GM21528 (cell line): ENCODE data around the gene MAN1A1.

ENCODE experiments used
- ATAC-seq: cut with Tn5 transposase; IDR thresholded peaks from one replicate; pipeline ENCODE4 v1.9.1; 2021; ENCODE audit warnings: mild to moderate bottlenecking, moderate library complexity; ENCODE audit not compliant: unreplicated experiment, low FRiP score

The MAN1A1 gene

DNA sequence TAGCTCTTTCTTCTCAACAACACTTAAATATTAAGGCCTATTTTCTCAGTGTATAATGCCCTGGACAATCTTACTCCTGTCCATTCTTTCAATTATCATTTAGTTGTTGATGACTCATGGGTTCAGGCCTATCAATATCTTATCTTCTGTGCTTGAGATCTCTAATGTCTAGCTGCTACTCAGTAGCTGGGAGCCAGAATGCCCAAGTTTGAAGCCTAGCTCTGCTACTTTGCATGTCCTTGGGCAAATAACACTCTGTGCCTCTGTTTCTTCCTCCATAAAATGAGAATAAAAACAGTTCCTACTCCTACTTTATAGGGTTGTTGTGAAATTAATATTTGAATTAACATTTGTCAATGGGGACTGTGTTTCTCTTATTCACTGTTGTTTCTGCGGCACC is 69.5 kb downstream of the MAN1A1 start:
- no peak for ATAC-seq

DNA sequence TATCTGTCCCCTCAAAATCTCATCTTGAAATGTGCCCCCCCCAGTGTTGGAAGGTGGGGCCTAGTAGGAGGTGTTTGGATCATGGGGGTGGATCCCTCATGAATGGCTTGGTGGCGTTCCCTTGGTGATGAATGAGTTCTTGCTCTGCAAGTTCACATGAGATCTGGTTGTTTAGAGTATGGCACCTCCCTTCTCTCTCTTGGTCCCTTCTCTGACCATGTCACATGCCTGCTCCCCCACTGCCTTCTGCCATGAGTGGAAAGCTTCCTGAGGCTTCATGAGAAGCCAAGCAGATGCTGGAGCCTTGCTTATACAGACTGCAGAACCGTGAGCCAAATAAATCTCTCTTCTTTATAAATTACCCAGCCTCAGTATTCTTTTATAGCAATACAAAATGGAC is 70.9 kb downstream of the MAN1A1 start:
- no peak for ATAC-seq

DNA sequence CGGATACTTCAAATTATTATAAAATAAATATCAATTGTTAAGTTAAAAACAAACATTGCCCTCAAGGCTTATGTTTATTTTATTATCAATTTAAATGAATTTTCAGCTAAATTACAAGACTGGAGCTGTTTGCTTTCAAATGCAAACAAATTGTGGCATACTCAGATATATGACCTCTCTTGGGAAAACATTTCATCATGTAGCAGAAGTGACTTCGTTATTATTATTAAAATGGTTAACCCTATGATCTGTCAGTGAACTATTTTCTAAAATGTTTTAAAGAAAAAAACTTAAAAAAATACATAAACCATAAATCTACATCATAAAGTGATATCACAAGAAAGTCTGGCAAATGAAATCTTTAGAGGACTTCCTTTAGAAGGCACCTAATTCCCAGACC is 72.5 kb downstream of the MAN1A1 start:
- ATAC-seq, result no peak

DNA sequence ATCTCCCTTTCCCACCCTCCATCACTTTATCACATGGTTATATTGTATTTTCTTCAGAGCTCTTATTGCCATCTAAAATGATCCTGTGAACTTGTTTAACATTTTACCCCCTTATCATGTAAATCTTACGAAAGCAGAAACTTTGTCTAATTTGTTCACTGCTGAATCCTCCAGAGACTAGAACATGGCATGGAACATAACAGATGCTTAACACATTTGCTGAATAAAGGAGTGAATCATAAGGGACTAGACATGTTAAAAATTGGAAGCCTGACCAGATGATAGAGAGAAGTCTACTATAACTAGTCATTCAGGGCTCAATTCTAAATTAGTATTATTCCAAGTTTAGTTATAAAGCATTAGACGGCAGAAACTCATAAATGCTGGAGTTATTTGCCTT is 73.3 kb downstream of the MAN1A1 start:
- ATAC-seq, result no peak

DNA sequence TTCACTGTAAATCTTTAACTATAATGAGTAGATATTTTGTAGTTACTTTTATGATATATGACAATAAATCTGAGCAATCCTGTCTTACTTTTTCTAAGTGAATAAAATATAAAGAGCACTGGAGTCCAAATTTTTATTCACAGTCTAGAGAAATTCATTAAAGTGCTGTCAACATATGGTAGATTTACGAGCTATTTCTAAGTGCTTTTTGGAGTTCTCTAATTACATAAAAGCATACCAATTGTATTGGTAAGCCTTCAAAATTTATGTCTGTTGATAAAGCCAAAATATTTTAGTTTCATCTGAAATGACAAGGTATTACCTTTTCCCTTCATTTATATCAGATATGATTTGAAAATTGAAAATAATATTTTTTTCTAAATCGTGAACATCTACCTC is 75.4 kb downstream of the MAN1A1 start:
- ATAC-seq, result no peak

DNA sequence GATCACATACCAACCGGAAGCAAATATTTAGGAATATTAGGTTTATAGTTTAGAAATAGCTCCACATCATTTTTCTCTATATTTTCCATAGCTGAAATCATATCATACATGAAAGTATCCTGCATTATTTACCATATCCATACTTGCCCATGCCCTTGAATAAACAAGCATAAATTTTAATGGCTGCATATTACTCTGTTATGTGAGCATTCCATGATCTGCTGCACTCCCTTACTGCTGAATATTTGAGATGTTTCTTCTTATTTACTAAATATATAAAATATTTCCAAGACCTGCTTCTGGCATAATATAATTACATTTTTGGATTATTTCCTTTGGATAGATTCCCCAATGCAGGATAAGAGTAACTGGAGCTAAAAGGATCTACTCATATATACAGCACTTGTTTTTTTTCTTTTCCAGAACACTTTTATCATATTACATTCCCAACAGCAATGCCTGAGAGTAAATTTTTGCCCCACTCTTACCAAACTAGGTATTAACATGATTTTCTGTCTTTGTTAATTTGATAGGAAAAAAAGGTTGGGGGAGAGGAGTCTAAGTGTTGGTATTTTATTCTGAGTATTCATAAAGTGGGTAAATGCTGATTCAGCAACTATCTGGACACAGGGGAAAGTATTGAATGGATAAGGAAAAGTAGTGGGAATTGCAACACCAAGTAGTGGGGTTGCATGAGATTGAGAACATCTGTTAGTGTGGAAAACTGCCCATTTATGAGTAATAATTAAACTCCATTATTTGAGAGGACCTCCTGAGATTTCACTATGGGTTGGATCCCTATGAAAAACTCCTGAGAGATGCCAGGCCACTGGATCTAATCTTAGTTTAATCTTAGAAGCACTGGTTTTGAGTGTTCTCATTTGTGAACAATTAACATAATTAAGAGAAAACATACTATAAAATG is 76.0 kb downstream of the MAN1A1 start:
- no peak for ATAC-seq

DNA sequence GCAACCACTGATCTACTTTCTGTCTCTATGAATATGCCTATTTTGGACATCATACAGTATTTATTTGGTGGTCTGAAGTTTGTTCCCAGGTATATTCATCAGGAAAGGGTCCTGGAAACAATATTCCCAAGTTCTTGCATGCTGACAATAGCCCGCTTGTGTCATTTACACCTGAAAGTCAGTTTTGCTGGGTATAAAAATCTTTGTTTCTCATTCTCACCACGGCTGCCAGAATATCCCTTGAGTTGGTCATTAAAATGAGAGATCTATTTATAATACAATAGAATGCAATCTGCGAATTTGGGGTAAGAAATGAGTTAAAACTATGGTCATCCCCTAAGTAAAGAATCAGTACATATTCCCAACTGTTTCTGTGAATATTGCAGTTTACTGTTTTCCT is 79.0 kb downstream of the MAN1A1 start:
- ATAC-seq, result no peak

DNA sequence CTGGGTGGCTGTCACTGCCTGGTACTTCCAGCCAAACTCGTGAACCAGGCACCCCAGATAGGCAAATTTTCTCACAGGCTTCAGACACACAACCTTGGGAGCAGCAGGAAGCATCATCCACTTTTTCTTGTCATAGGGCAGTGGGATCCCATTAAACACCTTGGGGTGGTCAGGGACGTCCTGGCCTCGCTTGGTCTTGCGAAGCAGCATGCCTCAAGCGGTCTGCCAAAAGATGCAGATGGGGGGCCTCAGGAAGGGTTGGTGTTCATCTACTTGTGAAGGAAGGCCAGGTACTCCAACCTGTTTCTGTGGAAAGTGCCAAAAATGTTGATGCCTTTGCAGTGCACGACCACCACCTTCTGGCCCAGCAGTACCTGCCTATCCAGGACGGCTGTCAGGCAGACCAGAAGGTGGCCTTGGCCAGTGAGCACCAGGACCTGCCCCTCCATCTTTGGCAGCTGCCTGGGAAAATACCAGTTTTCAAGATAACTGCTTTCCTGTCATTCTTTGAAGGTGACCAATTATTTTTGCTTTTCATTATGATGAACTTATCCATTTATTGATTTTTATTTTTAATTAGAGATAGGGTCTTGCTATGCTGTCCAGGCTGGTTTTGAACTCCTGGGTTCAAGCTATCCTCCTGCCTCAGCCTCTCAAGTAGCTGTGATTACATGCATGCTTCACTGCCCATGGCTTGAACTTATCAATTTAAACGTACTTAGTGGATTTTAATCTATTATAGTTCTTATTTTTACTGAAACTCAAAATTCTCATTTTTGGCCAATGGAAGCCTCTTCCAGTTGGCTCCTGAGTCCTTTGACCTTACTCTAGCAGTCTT is 80.1 kb downstream of the MAN1A1 start:
- no peak for ATAC-seq

DNA sequence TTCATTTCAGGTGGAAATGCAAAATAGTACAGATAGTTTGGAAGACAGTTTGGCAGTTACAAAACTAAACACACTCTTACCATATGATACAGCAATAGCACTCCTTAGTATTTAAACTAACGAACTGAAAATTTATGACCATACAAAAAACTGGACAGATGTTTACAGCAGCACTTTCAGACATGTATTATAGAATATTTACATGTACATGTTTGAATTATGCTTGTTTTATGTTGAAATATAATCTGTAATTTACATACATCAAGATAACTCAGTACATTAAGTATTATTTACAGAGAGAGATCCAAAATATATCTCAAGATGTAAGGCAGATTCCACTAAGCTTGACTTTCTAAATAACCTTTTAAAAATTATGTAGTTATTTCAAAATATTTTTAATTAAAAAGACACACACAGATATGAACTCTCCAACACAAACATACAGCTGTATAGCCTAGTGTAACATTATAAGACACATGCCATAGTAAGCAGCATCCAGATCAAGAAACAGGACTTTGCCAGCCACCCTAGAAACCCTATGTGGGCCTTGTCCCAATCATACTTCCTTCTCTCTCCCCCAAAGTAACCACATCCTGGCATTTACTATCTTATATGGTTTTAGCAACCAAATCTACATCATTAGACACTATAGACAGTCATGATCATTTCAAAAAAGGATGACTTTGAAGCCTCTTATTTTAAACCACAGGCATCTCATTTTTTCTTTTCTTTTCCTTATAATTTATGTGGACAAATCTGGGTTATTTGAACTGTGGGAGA is 82.2 kb downstream of the MAN1A1 start:
- no peak for ATAC-seq

DNA sequence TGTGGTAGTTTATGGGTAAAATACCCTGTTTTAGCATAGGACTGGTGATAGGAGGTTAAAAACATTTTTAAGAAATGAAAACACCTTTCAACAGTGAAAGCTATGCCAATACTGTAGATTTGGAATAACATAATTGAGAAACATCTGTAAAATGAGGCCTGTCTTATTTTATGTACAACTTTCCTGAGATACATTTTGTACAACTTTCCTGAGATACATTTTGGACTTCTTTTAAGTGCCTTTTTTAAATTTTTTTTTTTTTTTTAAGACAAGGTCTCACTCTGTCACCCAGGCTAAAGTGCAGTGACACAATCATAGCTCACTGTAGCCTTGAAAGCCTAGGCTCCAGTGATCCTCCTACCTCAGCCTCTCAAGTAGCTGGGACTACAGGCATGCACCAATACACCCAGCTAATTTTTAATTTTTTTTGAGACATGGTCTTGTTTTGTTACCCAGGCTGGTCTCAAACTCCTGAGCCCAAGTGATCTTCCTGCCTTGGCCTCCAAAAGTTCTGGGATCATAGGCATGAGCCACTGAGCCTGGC is 84.6 kb downstream of the MAN1A1 start:
- no peak for ATAC-seq

DNA sequence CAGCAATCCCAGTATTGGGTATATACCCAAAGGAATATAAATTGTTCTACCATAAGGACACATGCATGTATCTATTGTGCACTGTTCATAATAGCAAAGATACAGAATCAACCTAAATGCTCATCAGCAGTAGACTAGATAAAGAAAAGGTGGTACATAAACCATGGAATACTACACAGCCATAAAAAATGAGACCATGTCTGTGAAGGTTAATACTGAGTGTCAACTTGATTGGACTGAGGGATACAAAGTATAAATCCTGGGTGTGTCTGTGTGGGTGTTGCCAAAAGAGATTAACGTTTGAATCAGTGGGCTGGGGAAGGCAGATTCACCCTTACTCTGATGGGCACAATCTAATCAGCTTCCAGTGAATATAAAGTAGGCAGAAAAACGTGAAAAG is 86.9 kb downstream of the MAN1A1 start:
- no peak for ATAC-seq

DNA sequence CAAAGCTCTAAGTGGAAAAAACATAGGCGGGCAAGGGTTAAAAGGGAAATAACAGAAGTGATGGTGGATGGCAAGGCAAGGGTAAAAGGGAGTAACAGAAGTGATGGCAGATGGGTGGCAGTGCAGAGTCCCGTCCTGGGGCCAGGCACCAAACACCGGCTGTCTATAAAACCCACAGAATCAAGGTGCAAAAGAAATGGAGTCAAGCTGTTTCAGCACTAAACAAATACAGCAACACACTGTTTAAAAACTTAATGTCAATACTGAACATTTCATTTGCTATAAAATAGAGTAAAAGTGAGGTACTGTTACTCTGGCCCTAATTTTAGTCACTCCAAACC is 87.6 kb downstream of the MAN1A1 start:
- no peak for ATAC-seq

DNA sequence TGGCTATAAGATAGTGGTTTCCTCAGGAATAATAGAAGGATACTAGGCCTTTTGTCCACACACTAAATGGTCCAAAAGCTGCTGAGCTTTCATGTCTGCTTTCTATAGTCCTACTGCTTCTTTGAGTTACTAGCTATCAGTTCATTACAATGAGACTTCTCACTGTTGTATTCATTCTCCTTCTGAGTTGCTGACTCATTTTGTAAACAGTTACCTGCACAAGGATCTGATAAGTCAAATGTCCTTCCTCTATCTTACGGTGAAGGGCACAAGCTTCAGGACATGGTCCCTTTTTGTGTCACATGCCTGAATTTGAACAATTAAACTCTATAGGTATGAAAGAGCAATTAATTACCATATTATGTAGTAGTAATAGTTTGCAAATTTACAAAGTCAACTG is 90.5 kb downstream of the MAN1A1 start:
- ATAC-seq, result no peak

DNA sequence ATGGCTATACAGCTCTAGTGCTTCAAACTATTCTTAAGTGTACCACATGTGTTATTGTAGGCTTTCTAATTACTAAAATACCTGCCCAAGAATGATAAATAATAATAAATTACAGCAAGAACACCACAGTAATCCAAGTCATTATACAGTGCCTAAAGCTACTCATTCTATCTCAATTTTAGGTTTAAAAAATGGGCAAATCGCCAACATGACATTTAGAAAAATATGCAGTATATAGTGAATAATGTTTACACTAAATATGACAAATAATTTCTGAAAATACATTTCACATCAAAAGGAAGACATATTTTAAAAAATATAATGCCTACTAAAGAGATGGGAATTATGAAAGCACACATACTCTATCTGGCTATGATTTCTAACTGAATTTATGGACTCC is 91.8 kb downstream of the MAN1A1 start:
- no peak for ATAC-seq

DNA sequence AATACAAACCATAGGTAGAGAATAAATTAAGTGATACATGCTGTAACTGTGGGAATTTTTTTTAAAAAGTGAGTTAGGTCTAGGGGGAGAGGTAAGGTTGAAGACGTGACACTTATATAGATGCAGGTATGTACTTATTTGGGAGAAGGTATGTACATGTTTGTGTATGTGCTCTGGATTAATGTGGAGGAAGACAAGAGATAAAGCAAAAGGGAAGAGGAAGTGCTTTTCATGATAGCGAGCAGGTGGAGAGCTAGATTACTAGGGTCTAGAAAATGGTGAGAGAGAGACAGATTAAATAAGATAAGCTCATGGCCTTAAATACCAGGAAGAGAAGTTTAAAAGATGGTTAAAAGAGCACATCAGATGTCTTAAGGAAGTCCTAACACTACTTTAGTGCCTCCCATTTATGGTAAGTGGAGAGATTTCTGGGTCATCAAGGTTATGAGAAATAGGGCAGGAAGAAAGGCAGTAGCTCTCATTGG is 92.5 kb downstream of the MAN1A1 start:
- no peak for ATAC-seq

DNA sequence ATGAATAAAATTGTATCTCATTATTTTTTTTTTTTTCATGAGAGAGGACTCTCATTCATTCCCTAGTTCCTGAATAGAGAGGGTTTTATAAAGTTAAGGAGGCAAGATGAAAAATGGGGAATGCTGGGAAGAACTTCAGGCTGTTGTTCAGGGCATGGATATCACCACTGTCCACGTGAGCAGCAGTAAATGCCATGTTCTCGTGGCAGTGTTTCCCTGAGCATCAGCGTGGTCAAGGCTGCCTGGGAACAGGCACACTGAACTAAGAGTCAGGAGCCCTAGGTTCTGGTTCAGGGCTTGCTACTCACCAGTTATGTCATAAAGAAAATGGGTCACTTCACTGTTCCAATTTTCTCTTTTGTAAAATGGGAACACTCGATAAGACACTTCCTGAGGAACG is 93.2 kb downstream of the MAN1A1 start:
- no peak for ATAC-seq

DNA sequence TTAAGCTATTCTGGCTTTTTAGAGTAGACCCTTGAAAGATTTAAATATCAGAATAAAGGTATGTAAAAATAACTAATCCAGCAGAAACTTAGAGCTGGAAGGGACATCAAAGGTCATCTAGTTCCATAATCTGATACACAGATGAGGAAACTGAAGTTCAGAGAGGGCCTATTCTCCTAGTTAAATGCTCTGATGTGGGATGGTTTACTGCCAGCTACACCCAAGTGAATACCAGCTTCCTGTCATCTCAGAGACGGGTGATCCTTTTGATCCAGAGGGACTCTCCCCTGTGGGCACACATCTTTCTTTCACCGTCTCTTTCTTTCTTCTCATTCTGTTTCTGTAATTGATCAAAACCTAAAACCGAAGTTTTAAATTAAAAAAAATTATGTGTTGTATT is 94.1 kb downstream of the MAN1A1 start:
- no peak for ATAC-seq

DNA sequence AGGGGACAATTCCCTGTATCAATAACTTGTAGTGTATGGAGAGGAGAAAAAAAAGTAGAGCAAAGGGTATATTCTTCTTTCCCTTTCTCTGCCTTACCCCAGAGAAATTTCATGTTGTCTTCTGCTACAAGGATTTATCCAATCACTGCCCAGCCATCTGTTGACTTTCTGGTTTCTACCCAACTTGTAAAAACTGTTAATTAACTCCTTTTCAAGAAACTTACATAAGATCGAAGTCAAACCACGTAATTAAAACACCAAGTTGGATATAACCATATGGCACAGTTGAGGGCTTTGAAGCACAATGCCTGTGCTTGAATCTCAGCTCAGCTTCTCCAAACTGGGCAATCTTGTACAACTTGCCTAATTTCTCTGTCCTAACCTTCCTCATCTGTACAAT is 99.5 kb downstream of the MAN1A1 start:
- no peak for ATAC-seq

DNA sequence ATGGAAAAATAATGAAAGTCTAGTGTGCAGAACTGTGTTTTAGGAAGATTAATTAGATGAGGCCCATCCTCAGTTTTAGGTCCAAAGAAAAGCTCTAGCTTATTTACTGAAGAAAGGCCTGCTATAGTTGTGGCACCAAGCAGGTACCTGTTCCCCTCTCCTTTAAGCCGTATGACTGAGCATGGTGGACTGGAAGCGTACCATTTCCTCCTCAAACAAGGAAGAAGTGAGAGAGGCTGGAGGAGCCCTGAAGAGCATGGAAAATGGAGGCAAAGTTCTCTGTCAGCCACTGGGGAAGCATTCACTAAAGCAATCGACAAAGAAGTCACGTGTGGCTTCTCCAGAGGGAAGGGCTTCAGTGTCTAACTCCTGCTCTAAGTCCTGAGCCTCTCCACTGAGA is 100.2 kb downstream of the MAN1A1 start:
- ATAC-seq, result no peak

DNA sequence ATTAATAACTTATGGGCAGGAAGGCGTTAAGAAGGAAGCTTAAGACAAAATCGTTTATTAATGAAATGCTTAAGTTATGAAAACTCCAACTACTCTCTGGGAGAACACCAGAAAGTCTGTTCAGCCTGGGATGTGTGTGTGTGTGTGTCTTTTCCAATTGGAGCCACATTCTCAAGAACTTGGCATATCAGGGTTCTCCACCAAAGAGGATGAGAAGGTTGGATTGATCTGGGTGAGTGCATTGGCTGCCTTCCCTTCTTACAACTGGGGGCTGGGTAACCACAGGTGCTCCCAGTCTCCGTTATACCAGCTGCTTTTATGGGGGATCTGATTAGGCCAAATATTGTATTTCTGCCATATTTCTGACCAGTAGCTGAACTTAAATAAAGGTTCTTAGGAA is 102.1 kb downstream of the MAN1A1 start:
- ATAC-seq, result no peak

DNA sequence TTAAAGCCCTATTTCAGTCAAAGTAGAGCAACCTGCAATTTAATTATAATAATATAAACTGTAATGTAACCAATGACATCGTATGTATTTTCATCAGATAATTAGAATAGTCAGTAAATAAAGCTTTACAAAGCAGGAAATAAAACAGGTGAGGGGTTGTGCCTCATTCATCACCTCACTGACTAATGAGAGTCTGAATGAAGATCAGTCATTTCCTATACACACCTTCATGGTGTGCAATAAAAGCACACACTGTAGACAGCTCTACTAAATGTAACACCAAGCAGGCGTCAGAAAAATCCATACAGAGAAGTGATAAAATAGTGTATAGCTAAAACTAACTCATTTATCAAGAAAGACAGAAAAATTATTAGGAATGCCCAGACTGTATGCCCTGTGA is 105.9 kb downstream of the MAN1A1 start:
- no peak for ATAC-seq
